Duodenal mucosa (tissue), 2 donors: ENCODE measurements around the gene UMAD1.
"Not testable (repeated sequence)": the region's sequence is repeated elsewhere in the genome, so short reads cannot be mapped to it uniquely, and the experiment has no call there.

Source experiments
- H3K27ac ChIP-seq: one replicate; pipeline ENCODE4 v1.7.0; 2013; ENCODE audit warnings: low read depth, low read length
- H3K27me3 ChIP-seq, 2 donors: one replicate each; pipeline ENCODE4 v1.7.0; 2013; ENCODE audit warnings: low read length in 2 of 2, control low read depth in 1 of 2; ENCODE audit not compliant: insufficient read depth in 2 of 2, control insufficient read depth in 1 of 2
- H3K36me3 ChIP-seq, 2 donors: one replicate each; pipeline ENCODE4 v1.7.0; 2013; ENCODE audit warnings: low read length in 2 of 2, control low read depth in 1 of 2; ENCODE audit not compliant: insufficient read depth in 2 of 2, control insufficient read depth in 1 of 2
- H3K4me1 ChIP-seq, 2 donors: one replicate each; pipeline ENCODE4 v1.7.0; 2013; ENCODE audit warnings: low read length in 2 of 2, control low read depth in 1 of 2; ENCODE audit not compliant: insufficient read depth in 2 of 2, control insufficient read depth in 1 of 2
- H3K4me3 ChIP-seq, 2 donors: one replicate each; pipeline ENCODE4 v1.7.0; 2013; ENCODE audit warnings: low read length in 2 of 2, low read depth in 1 of 2
- H3K9ac ChIP-seq, 2 donors: one replicate each; pipeline ENCODE4 v1.7.0; 2013; ENCODE audit warnings: low read length in 2 of 2, low read depth in 1 of 2
- H3K9me3 ChIP-seq, 2 donors: one replicate each; pipeline ENCODE4 v1.7.0; 2013; ENCODE audit warnings: low read length in 2 of 2, control low read depth in 1 of 2; ENCODE audit not compliant: control insufficient read depth in 1 of 2

Gene UMAD1

DNA sequence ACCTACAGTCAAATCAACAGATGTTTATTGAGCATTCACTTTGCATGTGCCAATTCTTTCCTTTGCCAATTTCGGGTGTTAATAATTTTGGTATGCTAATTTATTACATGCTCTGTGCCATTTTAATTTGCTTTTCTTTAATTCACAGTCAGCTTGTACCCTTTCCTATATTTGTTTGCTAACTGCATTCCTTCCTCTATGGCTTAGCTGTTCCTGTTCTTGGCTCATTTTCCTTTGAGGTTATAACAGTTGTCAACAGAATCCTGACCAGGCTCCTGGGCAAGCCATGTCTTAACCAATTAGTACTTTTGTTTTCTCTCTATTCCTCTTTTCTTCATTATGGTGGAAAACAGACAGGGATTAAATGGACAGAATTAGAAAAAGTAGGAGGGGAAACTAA, 151.5 kb downstream of the UMAD1 start:
- Histone ChIP-seq H3K27ac (no peak overlapping the region), H3K36me3 (peaks cover 0 to 3% of the 10 kb centered on the region in 2 donors), H3K9me3 (no peaks in the 10 kb centered on the region), H3K4me1 (no peaks in the 10 kb centered on the region), H3K27me3 (no peaks in the 10 kb centered on the region), H3K4me3 (no peak overlapping the region), H3K9ac (no peak overlapping the region)

DNA sequence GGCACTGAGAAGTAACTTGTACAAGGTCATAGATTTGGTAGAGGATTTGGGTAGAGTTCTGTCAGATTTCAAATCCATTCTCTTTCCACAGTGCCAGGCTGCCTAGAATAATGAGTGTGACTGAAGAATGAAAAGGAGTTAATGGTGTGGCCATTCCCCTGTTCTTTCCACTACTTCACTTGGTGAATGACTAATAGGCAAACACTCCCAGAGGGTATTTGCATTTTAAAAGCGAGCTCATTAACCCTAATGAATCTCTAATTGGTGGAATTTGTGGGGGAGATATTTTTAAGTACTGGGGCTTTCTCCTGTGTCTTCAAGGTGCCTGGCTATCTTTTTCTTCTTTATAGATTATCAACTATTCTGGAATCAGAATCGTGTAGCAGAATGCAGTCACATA, 152.7 kb downstream of the UMAD1 start:
- Histone ChIP-seq H3K27me3 (no peaks in the 10 kb centered on the region), H3K9me3 (no peaks in the 10 kb centered on the region), H3K4me3 (no peak overlapping the region), H3K4me1 (no peaks in the 10 kb centered on the region), H3K9ac (no peak overlapping the region), H3K27ac (no peak overlapping the region), H3K36me3 (peaks cover 3% of the 10 kb centered on the region in 2 donors)

DNA sequence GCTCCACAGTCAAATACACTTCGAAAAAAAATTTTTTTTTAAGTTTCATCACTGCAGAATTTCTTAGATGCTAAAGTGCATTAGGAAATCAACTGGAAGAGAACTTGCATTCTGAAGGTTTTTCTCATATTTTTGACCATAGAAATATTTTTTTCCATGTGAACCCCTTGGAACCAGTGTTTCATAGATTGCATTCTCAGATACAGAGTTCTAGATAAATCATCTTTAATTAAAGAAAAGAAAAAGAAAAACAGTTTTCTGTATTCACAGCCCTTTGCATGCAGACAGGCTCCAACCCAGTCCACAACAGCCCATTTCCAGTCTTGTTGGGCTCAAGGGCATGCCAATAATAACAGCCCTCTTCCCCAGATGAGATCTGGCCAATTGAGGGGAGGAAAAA, 153.4 kb downstream of the UMAD1 start:
- no peak overlapping the region for H3K9ac ChIP-seq
- H3K36me3 ChIP-seq = peaks cover 3% of the 10 kb centered on the region in 2 donors
- no peaks in the 10 kb centered on the region for H3K27me3 ChIP-seq
- no peaks in the 10 kb centered on the region for H3K4me1 ChIP-seq
- no peak overlapping the region for H3K27ac ChIP-seq
- H3K9me3 ChIP-seq = no peaks in the 10 kb centered on the region
- no peak overlapping the region for H3K4me3 ChIP-seq

DNA sequence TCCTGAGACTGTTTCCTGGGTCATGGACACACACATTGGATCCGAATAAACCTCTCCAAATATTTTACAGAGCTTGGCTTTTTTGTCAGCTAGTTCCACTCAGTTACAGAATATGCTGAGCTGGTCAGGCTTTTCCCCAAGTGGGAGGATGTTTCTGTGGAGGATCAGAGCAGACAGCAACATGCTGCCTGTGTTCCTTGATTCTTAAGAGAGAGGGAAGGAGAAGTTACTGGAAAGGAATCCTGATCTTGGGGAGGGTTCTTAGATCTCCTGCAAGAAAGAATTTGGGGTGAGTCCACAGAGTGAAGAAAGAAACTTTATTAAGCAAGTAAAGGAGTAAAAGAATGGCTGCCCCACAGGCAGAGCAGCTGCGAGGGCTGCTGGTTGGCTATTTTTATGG, 154.7 kb downstream of the UMAD1 start:
- Histone ChIP-seq H3K9ac (no peak overlapping the region), H3K36me3 (peaks cover 3% of the 10 kb centered on the region in 2 donors), H3K9me3 (no peaks in the 10 kb centered on the region), H3K4me1 (no peaks in the 10 kb centered on the region), H3K27me3 (no peaks in the 10 kb centered on the region), H3K27ac (no peak overlapping the region), H3K4me3 (no peak overlapping the region)

DNA sequence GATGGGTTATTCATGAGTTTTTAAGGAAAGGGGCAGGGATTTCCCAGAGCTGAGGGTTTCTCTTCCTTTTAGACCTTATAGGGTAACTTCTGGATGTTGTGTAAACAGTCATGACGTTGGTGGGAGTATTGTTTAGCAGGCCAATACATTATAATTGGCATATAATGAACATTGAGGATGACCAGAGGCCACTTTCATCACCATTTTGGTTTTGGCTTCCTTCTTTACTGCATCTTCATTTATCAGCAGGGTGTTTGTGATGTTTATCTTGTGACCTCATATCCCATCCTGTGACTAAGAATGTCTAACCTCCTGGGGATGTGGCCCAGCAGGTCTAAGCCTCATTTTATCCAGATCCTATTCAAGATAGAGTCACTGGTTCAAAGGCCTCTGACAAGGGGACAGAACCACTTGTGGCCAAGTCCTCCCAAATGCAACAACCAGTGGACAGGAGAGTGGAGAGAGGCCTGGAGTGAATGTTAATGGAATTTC, 155.1 kb downstream of the UMAD1 start:
- H3K27ac ChIP-seq = no peak overlapping the region
- no peaks in the 10 kb centered on the region for H3K9me3 ChIP-seq
- peaks cover 3% of the 10 kb centered on the region in 2 donors for H3K36me3 ChIP-seq
- H3K4me3 ChIP-seq = no peak overlapping the region
- H3K9ac ChIP-seq = no peak overlapping the region
- no peaks in the 10 kb centered on the region for H3K4me1 ChIP-seq
- H3K27me3 ChIP-seq = no peaks in the 10 kb centered on the region

DNA sequence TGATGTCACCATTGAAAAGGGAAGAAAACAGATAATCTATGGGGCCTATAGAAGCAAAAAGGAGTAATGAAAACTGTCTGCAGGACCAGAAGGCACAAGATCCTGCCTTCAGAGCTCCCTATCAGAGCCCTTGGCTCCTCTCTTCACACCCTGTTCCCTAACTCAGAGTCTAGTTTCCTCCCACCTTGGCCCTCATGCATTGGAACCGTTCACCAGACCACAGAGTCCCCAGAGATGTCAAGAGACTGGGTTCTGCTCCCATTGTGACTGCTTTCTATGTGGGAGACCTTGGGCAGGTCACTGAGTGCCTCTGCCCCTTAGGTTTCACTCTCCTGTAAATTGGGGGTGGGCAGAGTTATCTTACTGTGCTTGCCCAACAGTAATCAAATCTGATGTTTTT, 158.0 kb downstream of the UMAD1 start:
- peaks cover 0 to 3% of the 10 kb centered on the region in 2 donors for H3K36me3 ChIP-seq
- H3K9ac ChIP-seq = no peak overlapping the region
- no peaks in the 10 kb centered on the region for H3K27me3 ChIP-seq
- no peak overlapping the region for H3K4me3 ChIP-seq
- no peak overlapping the region for H3K27ac ChIP-seq
- no peaks in the 10 kb centered on the region for H3K4me1 ChIP-seq
- no peaks in the 10 kb centered on the region for H3K9me3 ChIP-seq

DNA sequence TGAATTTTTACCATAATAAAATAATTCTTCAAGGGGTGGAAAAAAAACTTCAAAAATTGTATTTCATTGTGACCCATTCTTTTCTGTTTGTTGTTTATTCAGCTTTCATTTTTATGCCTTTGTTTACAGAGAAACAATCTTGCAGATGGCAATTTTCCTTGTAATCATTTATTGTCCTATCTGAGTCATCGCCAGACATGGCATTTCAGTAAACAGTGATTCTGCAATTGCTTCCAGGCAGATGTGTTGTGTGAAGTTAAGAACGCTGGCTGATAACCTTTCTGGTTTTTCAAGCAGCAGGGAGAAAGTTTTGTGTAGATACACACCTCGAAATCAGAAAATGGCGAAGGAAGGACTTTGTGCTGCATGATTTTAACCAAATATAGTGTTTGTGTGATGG, 158.6 kb downstream of the UMAD1 start:
- H3K4me3 ChIP-seq = no peak overlapping the region
- no peaks in the 10 kb centered on the region for H3K4me1 ChIP-seq
- H3K36me3 ChIP-seq = peaks cover 0 to 3% of the 10 kb centered on the region in 2 donors
- H3K27me3 ChIP-seq = no peaks in the 10 kb centered on the region
- no peaks in the 10 kb centered on the region for H3K9me3 ChIP-seq
- no peak overlapping the region for H3K27ac ChIP-seq
- H3K9ac ChIP-seq = no peak overlapping the region

DNA sequence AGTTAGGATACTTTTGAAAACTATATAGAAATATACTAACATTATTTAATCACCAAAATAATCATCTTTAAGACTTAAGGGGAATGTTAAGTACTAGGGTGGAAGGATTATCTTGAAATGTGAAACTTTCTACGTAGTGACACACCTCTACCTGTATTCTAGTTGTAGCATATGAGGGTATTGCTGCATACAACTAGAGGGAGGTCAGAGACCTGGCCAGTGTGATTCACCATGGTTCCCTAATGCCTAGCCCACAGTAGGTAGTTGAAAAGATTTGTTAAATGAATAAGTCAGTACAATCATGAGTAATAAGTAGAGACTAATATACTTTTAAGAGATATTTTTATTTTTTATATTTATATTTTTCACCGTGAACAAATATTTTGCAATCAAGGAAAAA, 162.0 kb downstream of the UMAD1 start:
- no peaks in the 10 kb centered on the region for H3K27me3 ChIP-seq
- no peaks in the 10 kb centered on the region for H3K4me1 ChIP-seq
- no peak overlapping the region for H3K27ac ChIP-seq
- H3K9ac ChIP-seq = no peak overlapping the region
- no peak overlapping the region for H3K4me3 ChIP-seq
- H3K36me3 ChIP-seq = no peaks in the 10 kb centered on the region
- H3K9me3 ChIP-seq = no peaks in the 10 kb centered on the region

DNA sequence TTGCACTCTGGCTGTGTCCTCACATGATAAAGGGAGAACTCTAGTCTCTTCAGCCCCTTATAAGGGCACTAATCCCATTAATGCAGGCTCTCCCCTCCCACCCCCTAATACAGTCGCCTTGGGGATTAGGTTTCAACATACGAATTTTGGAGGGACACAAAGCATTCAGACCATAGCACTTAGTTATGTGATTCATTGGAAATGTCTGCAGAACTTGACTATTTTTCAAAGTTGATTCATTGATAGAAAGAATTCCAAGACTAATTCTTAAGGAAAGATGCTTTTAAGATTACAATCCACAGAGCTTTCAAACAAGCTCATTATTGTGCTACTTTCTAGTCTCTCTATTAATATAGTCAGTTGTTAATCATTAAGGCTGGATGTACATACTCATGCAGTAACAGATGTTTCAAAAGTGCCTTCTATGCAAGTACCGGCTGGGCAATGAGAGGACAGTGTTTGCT, 163.2 kb downstream of the UMAD1 start:
- no peak overlapping the region for H3K4me3 ChIP-seq
- no peaks in the 10 kb centered on the region for H3K4me1 ChIP-seq
- H3K27ac ChIP-seq = no peak overlapping the region
- H3K27me3 ChIP-seq = no peaks in the 10 kb centered on the region
- no peaks in the 10 kb centered on the region for H3K9me3 ChIP-seq
- H3K36me3 ChIP-seq = no peaks in the 10 kb centered on the region
- H3K9ac ChIP-seq = no peak overlapping the region

DNA sequence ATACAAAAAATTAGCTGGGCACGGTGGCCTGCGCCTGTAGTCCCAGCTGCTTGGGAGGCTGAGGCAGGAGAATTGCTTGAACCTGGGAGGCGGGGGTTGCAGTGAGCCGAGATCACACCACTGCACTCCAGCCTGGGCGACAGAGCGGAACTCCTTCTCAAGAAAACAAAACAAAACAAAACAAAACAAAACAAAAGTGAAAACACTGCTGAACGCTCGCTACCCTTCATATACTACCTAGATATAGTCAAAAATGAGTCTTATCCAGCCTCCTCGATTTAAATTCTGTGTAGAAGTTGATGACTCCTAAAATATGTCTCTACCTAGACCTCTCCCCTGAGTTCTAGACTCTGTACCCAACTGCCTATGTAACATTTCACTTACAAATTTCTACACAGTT, 164.3 kb downstream of the UMAD1 start:
- not testable (repeated sequence) for H3K36me3 ChIP-seq, H3K4me1 ChIP-seq, H3K9me3 ChIP-seq, H3K27me3 ChIP-seq, H3K27ac ChIP-seq, H3K9ac ChIP-seq, H3K4me3 ChIP-seq
